OCI-LY1 (cell line): ENCODE data around the gene TCEAL3.

ENCODE experiments used
- H2AFZ ChIP-seq: fragments of 200-600 bp; sonication (generic), shearing (Covaris generic); 2 replicates; pipeline ENCODE4 v1.6.0; 2014; ENCODE audit warnings: antibody characterized with exemption, mild to moderate bottlenecking, low read length
- H3F3A ChIP-seq: fragments of 200-600 bp; sonication (generic), shearing (Covaris generic); 2 replicates; pipeline ENCODE4 v1.6.0; 2014; ENCODE audit warnings: mild to moderate bottlenecking, antibody characterized with exemption, low read length, moderate library complexity; ENCODE audit not compliant: insufficient read depth
- H3K27ac ChIP-seq: fragments of 200-600 bp; sonication (generic); 2 replicates; pipeline ENCODE4 v1.5.1; 2014; ENCODE audit warnings: low read length, mixed run types, mild to moderate bottlenecking, low read depth; ENCODE audit not compliant: poor library complexity, severe bottlenecking
- H3K27me3 ChIP-seq: fragments of 200-600 bp; sonication (generic); 2 replicates; pipeline ENCODE4 v1.6.0; 2014; ENCODE audit warnings: antibody characterized with exemption, mild to moderate bottlenecking, low read length, moderate library complexity; ENCODE audit not compliant: insufficient read depth
- H3K36me3 ChIP-seq: fragments of 200-600 bp; sonication (generic); 2 replicates; pipeline ENCODE4 v1.6.1; 2014; ENCODE audit warnings: mild to moderate bottlenecking, antibody characterized with exemption, low read length, moderate library complexity, mixed read lengths; ENCODE audit not compliant: insufficient read depth
- H3K4me1 ChIP-seq: fragments of 200-600 bp; sonication (generic); 2 replicates; pipeline ENCODE4 v1.5.1; 2014; ENCODE audit warnings: mild to moderate bottlenecking, low read length, moderate library complexity; ENCODE audit not compliant: insufficient read depth, severe bottlenecking
- H3K4me2 ChIP-seq: fragments of 200-600 bp; sonication (generic), shearing (Covaris generic); 2 replicates; pipeline ENCODE4 v1.6.1; 2014; ENCODE audit warnings: low read length
- H3K4me3 ChIP-seq: fragments of 200-600 bp; sonication (generic); 2 replicates; pipeline ENCODE4 v1.5.1; 2014; ENCODE audit warnings: low read length, low read depth, mild to moderate bottlenecking, mixed read lengths; ENCODE audit not compliant: poor library complexity, severe bottlenecking
- H3K79me2 ChIP-seq: fragments of 200-600 bp; shearing (Covaris generic); 2 replicates; pipeline ENCODE4 v1.6.1; 2016; ENCODE audit warnings: mixed run types, low read length, mixed read lengths; ENCODE audit not compliant: insufficient read depth
- H3K9ac ChIP-seq: fragments of 200-600 bp; sonication (generic), shearing (Covaris generic); 2 replicates; pipeline ENCODE4 v1.6.1; 2014; ENCODE audit warnings: mild to moderate bottlenecking, low read length, mixed read lengths
- H3K9me2 ChIP-seq: fragments of 200-600 bp; sonication (generic), shearing (Covaris generic); 2 replicates; pipeline ENCODE4 v1.6.1; 2014; ENCODE audit warnings: low read depth, mild to moderate bottlenecking, low read length, mixed read lengths
- H3K9me3 ChIP-seq: fragments of 200-600 bp; shearing (Covaris generic); 2 replicates; pipeline ENCODE4 v1.6.1; 2014; ENCODE audit warnings: low read length, mixed read lengths
- H4K20me1 ChIP-seq: fragments of 200-600 bp; sonication (generic), shearing (Covaris generic); 2 replicates; pipeline ENCODE4 v1.6.0; 2016; ENCODE audit warnings: mild to moderate bottlenecking, low read length; ENCODE audit not compliant: insufficient read depth
- CTCF ChIP-seq: fragments of 200-600 bp; sonication (generic), shearing (Covaris generic); IDR thresholded peaks from 2 replicates; pipeline ENCODE4 v1.5.1; 2017; ENCODE audit warnings: mild to moderate bottlenecking, antibody characterized with exemption, low read length, moderate library complexity, mixed read lengths
- EZH2 ChIP-seq: fragments of 200-600 bp; sonication (generic), shearing (Covaris generic); IDR thresholded peaks from 2 replicates; pipeline ENCODE4 v1.8.0; 2017; ENCODE audit warnings: borderline replicate concordance, mixed run types, mild to moderate bottlenecking, antibody characterized with exemption, low read length, moderate library complexity, mixed read lengths

TCEAL3 gene

GRCh38 chrX:103571726-103572125, 36.0 kb upstream of the TCEAL3 start:
- H3K4me1 ChIP-seq: no peaks in the 10 kb centered on the region
- H2AFZ ChIP-seq: no peak overlapping the region
- no peaks in the 10 kb centered on the region for H4K20me1 ChIP-seq
- TF ChIP-seq CTCF: no peak
- no peak for TF ChIP-seq EZH2
- H3K4me3 ChIP-seq: no peak overlapping the region
- H3K27ac ChIP-seq: no peak overlapping the region
- no peak overlapping the region for H3K4me2 ChIP-seq
- H3F3A ChIP-seq: no peaks in the 10 kb centered on the region
- no peaks in the 10 kb centered on the region for H3K9me2 ChIP-seq
- H3K9ac ChIP-seq: no peak overlapping the region
- H3K36me3 ChIP-seq: no peaks in the 10 kb centered on the region
- H3K27me3 ChIP-seq: no peaks in the 10 kb centered on the region
- H3K79me2 ChIP-seq: no peaks in the 10 kb centered on the region
- H3K9me3 ChIP-seq: no peaks in the 10 kb centered on the region

GRCh38 chrX:103573202-103573601, 34.6 kb upstream of the TCEAL3 start:
- Histone ChIP-seq H3K27me3 (no peaks in the 10 kb centered on the region), H3K4me2 (no peak overlapping the region), H3K9ac (no peak overlapping the region), H3K79me2 (no peaks in the 10 kb centered on the region), H3K9me2 (no peaks in the 10 kb centered on the region), H3K36me3 (no peaks in the 10 kb centered on the region), H3K4me1 (no peaks in the 10 kb centered on the region), H3K9me3 (no peaks in the 10 kb centered on the region), H3F3A (no peaks in the 10 kb centered on the region), H3K27ac (no peak overlapping the region), H3K4me3 (no peak overlapping the region), H2AFZ (no peak overlapping the region), H4K20me1 (no peaks in the 10 kb centered on the region)
- TF ChIP-seq CTCF (no peak), EZH2 (no peak)

- no peaks in the 10 kb centered on the region for H3K4me1 ChIP-seq
- no peaks in the 10 kb centered on the region for H3K9me3 ChIP-seq
- no peak for TF ChIP-seq CTCF
- TF ChIP-seq EZH2: no peak
- H3K9me2 ChIP-seq: no peaks in the 10 kb centered on the region
- no peaks in the 10 kb centered on the region for H3K79me2 ChIP-seq
- no peaks in the 10 kb centered on the region for H3F3A ChIP-seq
- H3K27ac ChIP-seq: no peak overlapping the region
- H3K36me3 ChIP-seq: no peaks in the 10 kb centered on the region
- no peak overlapping the region for H3K4me3 ChIP-seq
- no peaks in the 10 kb centered on the region for H3K27me3 ChIP-seq
- H2AFZ ChIP-seq: no peak overlapping the region
- H4K20me1 ChIP-seq: no peaks in the 10 kb centered on the region
- H3K9ac ChIP-seq: no peak overlapping the region
- no peak overlapping the region for H3K4me2 ChIP-seq
Measured at GRCh38 chrX:103584596-103584995, 23.2 kb upstream of the TCEAL3 start.
